VCaP (cell line): ENCODE measurements around the gene RAPGEF4.

ENCODE experiments used
- H3K27ac ChIP-seq: fragments of 450-650 bp; 2 replicates; pipeline ENCODE4 v1.5.1; 2017
- CTCF ChIP-seq: fragments of 450-650 bp; conservative IDR thresholded peaks from 2 replicates; pipeline ENCODE4 v1.5.1; 2017; ENCODE audit warnings: mild to moderate bottlenecking, moderate library complexity

RAPGEF4 gene

GRCh38 chr2:172848519-172848918 is 112.9 kb downstream of the RAPGEF4 start:
- TF ChIP-seq CTCF, result no peak

DNA sequence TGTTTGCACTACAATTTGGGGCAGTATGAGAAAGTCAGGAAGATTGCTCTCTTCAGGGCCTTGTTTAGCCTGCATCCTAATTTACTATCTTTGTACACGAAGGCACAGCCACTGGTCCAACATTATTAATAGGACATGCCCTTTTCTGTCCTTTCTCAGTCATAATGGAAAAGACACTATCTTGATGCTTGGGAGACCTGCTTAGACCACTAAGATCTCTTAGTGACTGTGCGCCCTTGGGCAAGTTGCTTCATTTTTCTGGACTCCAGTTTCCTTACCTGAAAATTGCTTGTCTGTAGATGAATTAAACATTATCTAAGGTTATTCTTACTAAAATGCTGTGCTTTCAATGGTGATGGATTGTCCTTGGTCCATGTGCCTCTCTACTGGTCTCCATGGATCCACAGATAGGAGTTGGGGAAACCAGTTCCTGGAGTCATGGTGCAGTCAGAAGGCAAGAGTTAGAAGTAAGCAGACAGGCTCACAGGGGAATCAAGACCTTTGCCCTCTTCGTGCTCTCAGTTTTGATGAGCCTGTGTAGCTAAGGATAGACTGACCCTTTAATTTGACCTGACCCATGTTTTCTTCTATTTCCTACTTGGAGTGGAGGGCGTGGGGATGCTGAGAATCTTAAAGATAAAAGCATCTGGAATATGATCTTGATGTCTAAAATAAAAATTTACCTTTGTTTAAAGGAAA is 114.0 kb downstream of the RAPGEF4 start:
- peak overlapping the region; percentile 44 for H3K27ac ChIP-seq
- TF ChIP-seq CTCF, result no peak

More at GRCh38 chr2:172848519-172848918, 112.9 kb downstream of the RAPGEF4 start:
- peak overlapping the region; percentile 44 for H3K27ac ChIP-seq

DNA sequence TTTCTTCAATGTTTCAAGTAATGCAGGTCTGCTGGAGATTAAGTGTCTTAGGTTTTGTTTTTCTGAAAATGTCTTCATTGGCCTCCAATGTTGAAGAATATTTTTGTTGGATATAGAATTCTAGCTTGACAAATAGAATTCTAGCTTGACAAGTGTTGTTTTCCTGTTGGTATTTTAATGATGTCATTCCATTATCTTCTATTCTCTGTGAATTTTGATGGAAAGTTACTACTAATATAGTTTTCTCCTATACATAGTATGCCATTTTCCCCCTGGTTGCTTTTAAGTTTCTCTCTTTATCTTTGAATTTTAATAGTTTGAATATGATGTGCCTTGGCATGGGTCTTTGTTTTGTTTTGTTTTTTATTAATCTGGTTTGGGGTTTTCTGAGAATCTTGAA is 119.9 kb downstream of the RAPGEF4 start:
- no peak overlapping the region for H3K27ac ChIP-seq
- TF ChIP-seq CTCF, result no peak

GRCh38 chr2:172856606-172857005 is 121.0 kb downstream of the RAPGEF4 start:
- no peak for TF ChIP-seq CTCF
- H3K27ac ChIP-seq, result no peak overlapping the region

GRCh38 chr2:172858473-172858745 is 122.8 kb downstream of the RAPGEF4 start:
- H3K27ac ChIP-seq, result no peak overlapping the region; the same call in 1 of the 2 replicates
- TF ChIP-seq CTCF, result no peak

DNA sequence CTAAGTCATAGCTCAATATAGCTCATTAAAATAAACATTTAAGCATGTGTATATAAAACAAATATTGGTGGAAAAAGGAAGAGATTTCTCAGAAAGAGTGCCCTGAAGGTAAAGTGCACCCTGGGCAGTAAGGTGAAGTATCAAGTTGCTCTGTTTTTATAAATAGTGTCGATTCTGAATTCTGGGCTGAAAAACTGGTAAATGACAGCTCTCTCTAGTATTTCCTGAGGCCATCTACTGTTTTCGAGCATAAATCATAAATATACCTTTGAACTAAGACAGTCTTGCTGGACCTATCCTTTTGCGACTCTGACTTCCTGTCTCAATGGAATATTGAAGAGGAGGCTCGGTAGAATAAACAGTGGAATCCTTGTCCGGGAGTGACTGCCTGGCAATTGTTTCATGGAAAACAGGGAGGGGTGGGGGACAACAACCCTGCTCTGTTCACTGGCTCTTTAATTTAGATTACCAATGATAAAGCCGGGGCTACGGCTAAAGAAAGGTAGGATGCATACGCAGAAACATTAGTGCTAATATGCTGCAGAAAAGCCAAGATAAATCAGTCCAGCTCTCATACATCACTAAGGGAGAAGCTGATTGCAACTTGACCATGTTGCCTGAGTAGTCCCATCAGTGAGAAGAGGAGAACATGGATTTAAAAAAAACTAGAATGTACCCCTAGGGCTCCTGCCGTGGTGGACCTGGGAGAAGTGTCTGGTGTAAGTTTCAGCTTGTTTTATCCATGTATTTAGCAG is 124.1 kb downstream of the RAPGEF4 start:
- TF ChIP-seq CTCF, result no peak
- H3K27ac ChIP-seq, result peak overlapping the region; percentile 89

DNA sequence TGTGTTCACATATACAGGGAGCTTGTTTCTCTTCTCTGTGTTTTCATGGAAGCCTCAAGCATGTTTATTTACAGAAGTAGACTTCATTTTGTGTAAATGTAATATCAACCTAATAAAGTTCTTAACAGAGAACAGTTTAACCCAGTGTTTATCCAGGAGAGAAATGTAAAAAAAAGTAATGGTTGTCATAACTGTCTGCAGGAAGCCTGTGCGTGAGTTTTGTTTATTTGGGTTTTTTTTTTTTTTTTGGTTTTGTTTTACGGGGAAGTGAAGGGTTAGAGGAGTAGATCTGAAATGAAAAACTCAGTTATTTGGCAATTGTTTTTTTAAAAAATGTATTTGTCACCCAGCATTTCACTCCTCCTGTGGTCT is 124.7 kb downstream of the RAPGEF4 start:
- peak overlapping the region; percentile 89 for H3K27ac ChIP-seq
- TF ChIP-seq CTCF, result no peak
